Fibroblast of the aortic adventitia (primary cell): ENCODE data around the gene CDC16. TPM values are rescaled to one million over a fixed set of nuclear protein-coding genes. Genes with fewer than 3 reads are reported as not detected.

Source experiments
- DNase-seq: peaks from one replicate; pipeline ENCODE4 v3.0.0-alpha.2; 2010; ENCODE audit warnings: low read depth
- H3K4me3 ChIP-seq: 2 replicates; pipeline ENCODE4 v1.5.1; 2011; ENCODE audit warnings: low read depth, mild to moderate bottlenecking, control low read depth, low read length, moderate library complexity
- CTCF ChIP-seq: IDR thresholded peaks from 2 replicates; pipeline ENCODE4 v1.5.1; 2011; ENCODE audit warnings: mild to moderate bottlenecking, low read length, control low read depth, inconsistent platforms; ENCODE audit not compliant: insufficient read depth
- total RNA-seq: library from RNA; depleted of rRNA; stranded (reverse); fragments of >200 nt; gene quantifications from 2 replicates; pipeline ENCODE4 v1.2.3, GENCODE V29; 2012; ENCODE audit warnings: low replicate concordance

Gene CDC16
- total RNA-seq, 1 donor: 81.3 TPM

- no peak for TF ChIP-seq CTCF
- no peak overlapping the region for H3K4me3 ChIP-seq
- DNase-seq: no peak
Measured at GRCh38 chr13:114285166-114285808, 50.6 kb downstream of the CDC16 start.

- no peak for TF ChIP-seq CTCF
- H3K4me3 ChIP-seq: no peak overlapping the region
- no peak for DNase-seq
Measured at GRCh38 chr13:114286808-114287207, 52.1 kb downstream of the CDC16 start.

GRCh38 chr13:114288157-114288591, 53.5 kb downstream of the CDC16 start:
- DNase-seq: no peak
- no peak overlapping the region for H3K4me3 ChIP-seq
- no peak for TF ChIP-seq CTCF

GRCh38 chr13:114296448-114296847, 61.8 kb downstream of the CDC16 start:
- DNase-seq: no peak
- TF ChIP-seq CTCF: no peak
- no peak overlapping the region for H3K4me3 ChIP-seq

- no peak overlapping the region for H3K4me3 ChIP-seq
- DNase-seq: no peak
- TF ChIP-seq CTCF: no peak
Measured at GRCh38 chr13:114296902-114297301, 62.2 kb downstream of the CDC16 start.

GRCh38 chr13:114298866-114299265, 64.2 kb downstream of the CDC16 start:
- no peak for DNase-seq
- no peak for TF ChIP-seq CTCF

More at GRCh38 chr13:114298866-114299265, 64.2 kb downstream of the CDC16 start:
- no peak overlapping the region for H3K4me3 ChIP-seq
